SJSA1 (cell line): ENCODE data around the gene CALR3. TPM values are rescaled to one million over a fixed set of nuclear protein-coding genes. Genes with fewer than 3 reads are reported as not detected.
"Not testable (repeated sequence)": the region's sequence is repeated elsewhere in the genome, so short reads cannot be mapped to it uniquely, and the experiment has no call there.

Experiments used
- DNase-seq, 2 experiments: peaks; one replicate each; pipeline ENCODE4 v3.0.0-alpha.2; 2015 to 2020; ENCODE audit warnings: low spot score in 2 of 2, low read depth in 1 of 2
- H3K27ac ChIP-seq: fragments of 250-450 bp; sonication (Bioruptor Pico); 2 replicates; pipeline ENCODE4 v1.5.1; 2020; ENCODE audit warnings: mild to moderate bottlenecking, moderate library complexity
- H3K27me3 ChIP-seq: fragments of 250-450 bp; sonication (Bioruptor Pico); replicated peaks from 2 replicates; pipeline ENCODE4 v1.5.1; 2020; ENCODE audit warnings: mild to moderate bottlenecking, moderate library complexity
- H3K36me3 ChIP-seq: fragments of 250-450 bp; sonication (Bioruptor Pico); 2 replicates; pipeline ENCODE4 v1.5.1; 2020; ENCODE audit warnings: mild to moderate bottlenecking
- H3K4me1 ChIP-seq: fragments of 250-450 bp; sonication (Bioruptor Pico); replicated peaks from 2 replicates; pipeline ENCODE4 v1.6.1; 2021; ENCODE audit warnings: mild to moderate bottlenecking
- H3K4me3 ChIP-seq: fragments of 250-450 bp; sonication (Bioruptor Pico); 2 replicates; pipeline ENCODE4 v1.5.1; 2020; ENCODE audit warnings: mild to moderate bottlenecking
- H3K9me3 ChIP-seq: fragments of 250-450 bp; sonication (Bioruptor Pico); replicated peaks from 2 replicates; pipeline ENCODE4 v1.5.1; 2020; ENCODE audit warnings: mild to moderate bottlenecking
- total RNA-seq: library from RNA; depleted of rRNA; stranded (reverse); fragments of >200 nt; shearing (Covaris generic); gene quantifications from 2 replicates; pipeline ENCODE4 v1.2.3, GENCODE V29; 2014

Gene CALR3
- total RNA-seq, 1 experiment from 2014 or later: not detected

DNA sequence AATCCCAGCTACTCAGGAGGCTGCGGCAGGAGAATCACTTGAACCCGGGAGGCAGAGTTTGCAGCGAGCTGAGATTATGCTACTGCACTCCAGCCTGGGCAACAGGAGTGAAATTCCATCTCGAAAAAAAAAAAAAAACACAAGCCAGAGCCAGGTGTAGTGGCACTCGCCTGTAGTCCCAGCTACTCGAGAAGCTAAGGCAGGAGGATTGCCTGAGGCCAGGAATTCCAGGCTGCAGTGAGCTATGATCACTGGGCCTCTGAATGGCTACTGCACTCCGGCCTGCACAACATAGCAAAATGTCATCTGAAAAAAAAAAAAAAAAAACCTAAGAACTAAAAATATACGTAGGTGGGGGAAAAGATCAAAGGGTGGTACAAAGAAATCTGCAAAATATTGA lies 43.6 kb downstream of the CALR3 start:
- H3K27me3 ChIP-seq: no peaks in the 10 kb centered on the region
- no peak overlapping the region for H3K27ac ChIP-seq
- no peak overlapping the region for H3K4me3 ChIP-seq
- DNase-seq: no peak
- peaks cover 2% of the 10 kb centered on the region for H3K36me3 ChIP-seq
- H3K4me1 ChIP-seq: peaks cover 29% of the 10 kb centered on the region
- 0 out of 2 replicates have a peak, but pooled peaks cover 3% of the 10 kb centered on the region for H3K9me3 ChIP-seq

DNA sequence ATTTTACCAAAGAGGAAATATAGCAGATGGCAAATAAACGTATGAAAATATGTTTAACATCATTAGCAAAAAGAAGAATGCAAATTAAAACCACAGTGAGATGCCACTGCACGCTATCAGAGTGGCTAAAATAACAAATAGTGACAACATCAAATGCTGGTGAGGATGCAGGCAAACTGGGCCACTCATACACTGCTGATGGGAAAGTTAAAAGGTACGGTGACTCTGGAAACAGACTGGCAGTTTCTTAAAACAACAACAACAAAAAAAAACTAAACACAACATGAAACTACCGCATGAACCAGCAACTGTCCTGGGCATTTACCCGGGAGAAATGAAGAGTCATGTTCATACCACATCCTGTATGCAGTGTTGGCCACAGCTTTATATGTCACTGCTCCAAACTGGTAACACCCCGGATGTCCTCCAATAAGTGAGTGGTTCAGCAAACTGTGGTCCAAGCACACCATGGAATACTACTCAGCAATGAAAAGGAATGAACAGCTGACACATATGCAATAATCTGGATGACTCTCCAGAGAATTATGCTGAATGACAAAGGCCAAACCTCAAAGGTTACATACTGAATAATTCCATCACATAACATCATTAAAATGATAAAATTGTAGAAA lies 46.5 kb downstream of the CALR3 start:
- Histone ChIP-seq H3K36me3 (no peaks in the 10 kb centered on the region; the same call in none of the 2 replicates), H3K27ac (peak overlapping the region; percentile 65), H3K27me3 (no peaks in the 10 kb centered on the region), H3K4me3 (no peak overlapping the region), H3K4me1 (peaks cover 44% of the 10 kb centered on the region), H3K9me3 (0 out of 2 replicates have a peak, but pooled peaks cover 3% of the 10 kb centered on the region)
- DNase-seq: peak; percentile 47 to 59

DNA sequence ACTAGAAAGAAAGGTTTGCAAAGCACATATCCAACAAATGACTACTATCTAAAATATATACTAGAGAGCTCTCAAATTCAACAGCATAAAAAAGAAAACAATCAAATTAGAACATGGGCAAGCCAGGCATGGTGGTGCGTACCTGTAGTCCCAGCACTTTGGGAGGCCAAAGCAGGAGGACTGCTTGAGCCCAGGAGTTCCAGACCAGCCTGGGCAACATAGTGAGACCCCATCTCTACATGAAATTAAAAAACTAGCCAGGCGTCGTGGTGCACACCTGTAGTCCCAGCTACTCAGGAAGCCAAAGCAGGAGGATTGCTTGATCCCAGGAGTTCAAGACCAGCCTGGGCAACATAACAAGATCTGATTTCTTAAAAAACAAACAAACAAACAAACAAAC lies 47.1 kb downstream of the CALR3 start:
- not testable (repeated sequence) for H3K36me3 ChIP-seq, DNase-seq, H3K9me3 ChIP-seq, H3K27me3 ChIP-seq, H3K4me3 ChIP-seq
- H3K27ac ChIP-seq: peak overlapping the region; percentile 65
- H3K4me1 ChIP-seq: peaks cover 46% of the 10 kb centered on the region

DNA sequence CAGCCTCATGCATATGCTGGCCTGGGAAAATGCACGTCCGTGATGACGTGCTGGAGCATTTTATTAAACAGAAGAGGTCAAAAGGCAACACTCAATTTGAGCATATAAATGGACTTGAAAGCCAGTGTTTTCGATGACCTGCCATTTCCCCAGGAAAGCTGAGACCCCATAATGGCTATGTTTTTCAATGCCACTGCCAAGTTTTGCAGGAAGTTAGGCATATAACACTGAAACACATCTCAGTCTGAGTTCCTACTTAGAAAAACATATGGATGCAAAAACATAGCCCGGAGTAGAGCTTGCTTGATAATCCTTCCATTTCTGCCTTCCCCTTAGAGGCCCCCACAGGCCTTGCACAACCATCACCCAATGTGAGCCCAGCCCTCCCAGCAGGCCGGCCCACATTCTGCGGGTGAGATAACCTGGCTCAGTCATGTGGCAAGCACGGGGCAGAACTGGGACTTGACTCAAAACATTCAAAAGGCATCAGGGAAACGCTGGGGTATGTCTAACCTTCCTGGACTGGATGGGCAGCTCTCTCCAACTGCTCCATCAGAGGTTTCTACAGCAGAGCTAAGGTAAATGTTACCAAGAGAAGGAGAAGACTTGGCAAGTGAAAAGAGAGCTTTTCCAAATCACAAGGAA lies 49.1 kb downstream of the CALR3 start:
- H3K36me3 ChIP-seq: peaks cover 4% of the 10 kb centered on the region
- H3K9me3 ChIP-seq: 0 out of 2 replicates have a peak, but pooled peaks cover 3% of the 10 kb centered on the region
- H3K4me1 ChIP-seq: peaks cover 46% of the 10 kb centered on the region
- H3K27me3 ChIP-seq: no peaks in the 10 kb centered on the region
- no peak overlapping the region for H3K27ac ChIP-seq
- no peak for DNase-seq
- H3K4me3 ChIP-seq: no peak overlapping the region

DNA sequence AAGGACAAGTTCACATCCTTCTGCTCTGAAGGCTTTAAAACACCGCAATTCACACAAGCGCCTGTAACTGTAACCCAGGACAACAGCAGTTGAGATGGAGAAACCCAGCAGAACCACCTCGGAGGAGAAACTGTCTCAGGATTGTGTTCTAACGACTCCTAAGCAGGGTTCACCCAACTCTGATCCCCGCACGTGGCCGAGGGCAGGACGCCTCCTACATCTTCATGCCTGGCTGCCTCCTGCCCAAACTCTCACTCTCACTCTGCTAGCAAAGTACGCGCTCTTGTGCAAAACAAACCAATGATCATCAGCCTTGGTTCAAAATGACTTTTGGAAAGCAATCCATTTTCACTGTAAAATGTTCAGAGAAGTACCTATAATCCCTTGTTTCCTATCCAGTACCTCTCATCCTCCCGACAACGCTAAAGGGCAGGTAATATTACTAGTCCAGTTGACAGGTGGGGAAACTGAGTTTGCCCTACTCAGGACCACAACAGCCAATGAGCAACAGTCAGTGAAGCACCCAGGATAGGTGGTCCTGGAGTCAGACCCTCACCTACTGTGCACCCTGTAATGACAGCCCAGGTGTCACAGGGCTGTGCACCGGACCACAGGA lies 49.8 kb downstream of the CALR3 start:
- no peak for DNase-seq
- H3K4me1 ChIP-seq: peaks cover 46% of the 10 kb centered on the region
- H3K27me3 ChIP-seq: no peaks in the 10 kb centered on the region
- peaks cover 9% of the 10 kb centered on the region for H3K36me3 ChIP-seq
- H3K9me3 ChIP-seq: 0 out of 2 replicates have a peak, but pooled peaks cover 3% of the 10 kb centered on the region
- H3K27ac ChIP-seq: peak overlapping the region; percentile 42; the same call in 1 of the 2 replicates
- H3K4me3 ChIP-seq: no peak overlapping the region

GRCh38 chr19:16445238-16446107 lies 50.5 kb downstream of the CALR3 start:
- peak overlapping the region; percentile 42 for H3K27ac ChIP-seq
- H3K4me1 ChIP-seq: peaks cover 46% of the 10 kb centered on the region
- peak; percentile 56 to 73 for DNase-seq
- H3K4me3 ChIP-seq: no peak overlapping the region
- peaks cover 17% of the 10 kb centered on the region for H3K36me3 ChIP-seq
- 0 out of 2 replicates have a peak, but pooled peaks cover 3% of the 10 kb centered on the region for H3K9me3 ChIP-seq
- no peaks in the 10 kb centered on the region for H3K27me3 ChIP-seq

GRCh38 chr19:16444269-16444600 lies 51.7 kb downstream of the CALR3 start:
- Histone ChIP-seq H3K36me3 (peaks cover 24% of the 10 kb centered on the region), H3K4me1 (peaks cover 37% of the 10 kb centered on the region), H3K27me3 (no peaks in the 10 kb centered on the region), H3K9me3 (no peaks in the 10 kb centered on the region), H3K27ac (no peak overlapping the region), H3K4me3 (no peak overlapping the region)
- no peak for DNase-seq

DNA sequence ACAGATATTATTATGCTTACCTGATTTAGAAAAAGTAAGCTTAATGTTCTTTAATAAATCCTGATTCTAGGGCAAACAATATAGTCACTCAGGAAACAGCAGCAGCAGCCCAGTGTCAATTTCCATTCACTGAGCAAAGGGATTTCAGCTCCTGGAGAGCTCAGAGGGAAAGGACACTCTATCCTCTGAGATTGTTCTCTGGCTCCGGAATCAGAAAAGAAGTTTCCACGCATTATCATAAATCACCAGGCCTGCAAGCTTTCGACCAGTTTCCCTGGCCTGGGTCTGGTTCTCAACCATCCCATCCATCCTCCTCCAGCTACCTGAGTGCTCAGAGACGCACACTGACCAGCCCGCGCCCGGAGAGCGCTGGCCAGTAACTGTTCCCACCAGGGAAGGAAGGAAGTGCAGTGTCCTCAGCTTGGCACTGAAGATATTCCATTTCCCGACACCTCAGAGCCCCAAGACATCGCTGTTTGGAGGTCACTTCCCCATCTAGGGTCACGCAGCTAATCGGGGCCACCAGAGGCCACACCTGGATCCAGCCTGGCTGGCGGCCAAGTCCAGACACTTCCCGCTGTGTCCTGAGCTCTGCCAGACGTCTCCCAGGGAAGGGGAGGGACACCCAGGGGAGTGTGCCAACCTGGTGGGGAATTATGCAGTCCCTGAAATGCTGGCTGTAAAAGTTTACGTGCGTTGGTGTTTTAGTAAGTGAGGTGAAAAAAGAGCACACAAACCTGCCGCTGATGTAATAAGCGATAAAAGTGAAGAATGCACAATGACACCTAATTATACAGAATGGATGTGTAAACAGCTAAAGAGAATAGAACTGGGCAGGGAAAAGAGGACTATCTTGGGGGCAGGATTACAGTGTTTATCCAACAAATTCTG lies 53.3 kb downstream of the CALR3 start:
- Histone ChIP-seq H3K4me1 (peaks cover 36% of the 10 kb centered on the region), H3K27ac (no peak overlapping the region), H3K36me3 (peaks cover 28% of the 10 kb centered on the region), H3K9me3 (no peaks in the 10 kb centered on the region), H3K27me3 (no peaks in the 10 kb centered on the region), H3K4me3 (no peak overlapping the region)
- DNase-seq: no peak

DNA sequence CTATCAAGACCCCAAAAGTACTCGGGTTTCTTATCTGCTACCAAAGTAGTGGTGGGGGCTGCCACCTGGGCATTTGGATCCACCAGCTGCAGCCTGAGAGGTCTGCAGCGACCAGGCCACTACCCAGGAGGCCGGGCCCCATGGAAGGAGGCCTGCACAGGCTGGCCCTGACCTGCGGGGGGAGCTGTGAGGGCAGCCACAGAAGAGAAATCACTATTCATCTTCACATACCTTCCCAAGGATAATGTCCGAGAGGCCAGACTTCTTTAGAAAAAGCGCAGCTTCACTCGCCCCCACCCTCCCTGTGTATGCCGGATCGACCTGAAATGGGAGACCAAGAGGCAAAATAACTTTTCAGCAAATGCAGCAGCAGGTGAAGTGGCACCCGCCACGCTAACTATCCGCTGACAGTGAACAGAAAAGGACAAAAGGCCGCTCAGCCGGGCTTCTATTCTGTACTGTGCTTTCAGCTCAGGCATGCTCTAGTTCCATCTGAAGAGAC lies 54.3 kb downstream of the CALR3 start:
- Histone ChIP-seq H3K4me1 (peaks cover 37% of the 10 kb centered on the region), H3K27me3 (no peaks in the 10 kb centered on the region), H3K36me3 (peaks cover 36% of the 10 kb centered on the region), H3K9me3 (no peaks in the 10 kb centered on the region), H3K27ac (no peak overlapping the region), H3K4me3 (no peak overlapping the region)
- DNase-seq: no peak

DNA sequence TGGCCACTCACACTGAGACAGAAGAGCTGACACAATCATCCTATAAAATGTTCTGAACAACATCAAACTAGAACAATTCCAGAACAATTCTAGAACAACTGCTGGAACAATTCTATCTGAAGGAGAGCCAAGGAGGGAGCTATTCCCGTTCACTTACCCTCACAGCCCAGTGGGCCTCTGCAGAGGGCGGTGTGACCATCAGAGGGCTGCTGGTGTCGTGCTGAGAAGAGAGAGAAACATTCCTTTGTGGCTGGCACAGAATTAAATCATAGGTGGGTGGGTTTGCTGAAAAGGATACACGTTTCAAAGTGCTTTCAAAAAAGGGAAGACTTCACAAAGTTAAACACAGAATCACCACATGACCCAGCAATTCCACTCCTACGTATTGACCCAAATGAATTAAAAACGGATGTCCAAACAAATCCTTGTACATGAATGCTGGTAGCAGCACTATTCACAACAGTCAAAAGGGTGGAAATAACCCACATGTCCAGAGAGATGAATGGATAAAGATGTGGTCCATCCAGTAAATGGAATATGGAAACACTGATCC lies 59.1 kb downstream of the CALR3 start:
- Histone ChIP-seq H3K27ac (peak overlapping the region; percentile 69), H3K27me3 (no peaks in the 10 kb centered on the region), H3K36me3 (peaks cover 50% of the 10 kb centered on the region), H3K4me3 (no peak overlapping the region), H3K4me1 (peaks cover 35% of the 10 kb centered on the region), H3K9me3 (no peaks in the 10 kb centered on the region)
- DNase-seq: peak in 1 of 2 experiments; percentile 68

GRCh38 chr19:16435999-16436650 lies 59.8 kb downstream of the CALR3 start:
- no peaks in the 10 kb centered on the region for H3K9me3 ChIP-seq

DNA sequence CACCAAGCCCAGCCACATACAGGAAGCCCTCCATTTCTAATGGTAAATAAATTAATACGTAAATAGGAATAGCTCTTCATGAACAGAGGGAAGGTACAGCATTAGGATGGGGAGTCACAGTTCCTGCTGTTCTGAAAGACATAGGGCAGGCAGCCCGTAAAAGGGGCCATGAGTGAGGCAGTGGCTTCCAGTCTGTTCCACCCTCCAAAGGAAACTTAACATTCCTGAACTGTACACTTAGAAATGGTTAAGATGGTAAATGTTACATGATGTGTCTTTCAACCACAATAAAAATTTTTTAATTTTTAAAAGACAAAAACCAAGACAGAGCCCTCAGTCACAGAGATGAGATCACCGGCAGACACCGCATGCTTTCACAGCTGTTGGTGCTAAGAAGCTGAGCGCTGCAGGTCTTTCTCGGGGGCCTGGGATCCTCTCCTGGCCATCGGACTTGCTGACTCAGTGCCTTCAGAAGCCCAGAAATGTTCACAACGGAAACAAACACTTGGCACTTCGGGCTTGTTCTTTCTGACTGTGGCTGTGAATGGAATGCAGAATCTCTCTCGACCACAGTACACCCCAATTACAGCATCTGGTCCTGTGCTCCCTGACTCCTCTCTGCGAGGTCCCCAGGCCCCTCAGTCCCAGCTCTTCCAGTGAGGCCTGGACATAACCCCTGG lies 60.6 kb downstream of the CALR3 start:
- H3K36me3 ChIP-seq: peaks cover 47% of the 10 kb centered on the region
- H3K4me3 ChIP-seq: no peak overlapping the region

More at GRCh38 chr19:16435999-16436650, 59.8 kb downstream of the CALR3 start:
- DNase-seq: no peak
- H3K27ac ChIP-seq: peak overlapping the region; percentile 69
- peaks cover 50% of the 10 kb centered on the region for H3K36me3 ChIP-seq
- H3K4me3 ChIP-seq: no peak overlapping the region
- no peaks in the 10 kb centered on the region for H3K27me3 ChIP-seq
- peaks cover 35% of the 10 kb centered on the region for H3K4me1 ChIP-seq

More for the DNA sequence above, 60.6 kb downstream of the CALR3 start:
- H3K27me3 ChIP-seq: no peaks in the 10 kb centered on the region
- peak; percentile 95 to 96 for DNase-seq
- peaks cover 35% of the 10 kb centered on the region for H3K4me1 ChIP-seq
- no peaks in the 10 kb centered on the region for H3K9me3 ChIP-seq
- peak overlapping the region; percentile 69 for H3K27ac ChIP-seq
